DMS79 treated with DMSO at 0.1 percent for 48 hours (cell line): ENCODE measurements around the gene LEP.
"Not testable (repeated sequence)": the region's sequence is repeated elsewhere in the genome, so short reads cannot be mapped to it uniquely, and the experiment has no call there.

ENCODE experiments used
- DNase-seq: peaks from one replicate; lab custom pipeline; 2025; lab: John Stamatoyannopoulos, UW

The LEP gene

GRCh38 chr7:128274246-128274883 lies 33.3 kb downstream of the LEP start:
- DNase-seq = no peak

GRCh38 chr7:128274884-128275603 lies 34.0 kb downstream of the LEP start:
- no peak for DNase-seq

GRCh38 chr7:128275681-128276080 lies 34.6 kb downstream of the LEP start:
- no peak for DNase-seq

GRCh38 chr7:128278366-128278765 lies 37.3 kb downstream of the LEP start:
- no peak for DNase-seq

GRCh38 chr7:128279124-128279713 lies 38.1 kb downstream of the LEP start:
- no peak for DNase-seq

GRCh38 chr7:128280451-128280850 lies 39.4 kb downstream of the LEP start:
- not testable (repeated sequence) for DNase-seq

- DNase-seq = no peak
These were observed 40.7 kb downstream of the LEP start for GRCh38 chr7:128281605-128282380.

GRCh38 chr7:128284102-128284501 lies 43.0 kb downstream of the LEP start:
- DNase-seq = no peak

- no peak for DNase-seq
These were observed 46.5 kb downstream of the LEP start for GRCh38 chr7:128287556-128287955.

- DNase-seq = not testable (repeated sequence)
These were observed 56.9 kb downstream of the LEP start for GRCh38 chr7:128298004-128298403.

- no peak for DNase-seq
These were observed 58.1 kb downstream of the LEP start for GRCh38 chr7:128299109-128299607.

GRCh38 chr7:128302139-128302538 lies 61.1 kb downstream of the LEP start:
- peak; percentile 83 for DNase-seq

- no peak for DNase-seq
These were observed 62.1 kb downstream of the LEP start for GRCh38 chr7:128303133-128303532.

- DNase-seq = no peak
These were observed 62.6 kb downstream of the LEP start for GRCh38 chr7:128303643-128304042.

GRCh38 chr7:128304212-128304611 lies 63.1 kb downstream of the LEP start:
- peak; percentile 97 for DNase-seq

GRCh38 chr7:128307061-128307460 lies 66.0 kb downstream of the LEP start:
- DNase-seq = no peak
